Stimulated activated CD8-positive, alpha-beta memory T cell treated with anti-CD3 and anti-CD28 coated beads, Interleukin-7, amount 100 ng/mL, for 4 hours (primary cell): Measurements from ENCODE around the gene GPHB5.
"Not testable (repeated sequence)": the region's sequence is repeated elsewhere in the genome, so short reads cannot be mapped to it uniquely, and the experiment has no call there.

ENCODE experiments used
- DNase-seq, 2 donors: peaks; one replicate each; pipeline ENCODE4 v3.0.0-alpha.2; 2020; ENCODE audit warnings: low read depth in 2 of 2

Gene GPHB5, protein sequence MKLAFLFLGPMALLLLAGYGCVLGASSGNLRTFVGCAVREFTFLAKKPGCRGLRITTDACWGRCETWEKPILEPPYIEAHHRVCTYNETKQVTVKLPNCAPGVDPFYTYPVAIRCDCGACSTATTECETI

DNA sequence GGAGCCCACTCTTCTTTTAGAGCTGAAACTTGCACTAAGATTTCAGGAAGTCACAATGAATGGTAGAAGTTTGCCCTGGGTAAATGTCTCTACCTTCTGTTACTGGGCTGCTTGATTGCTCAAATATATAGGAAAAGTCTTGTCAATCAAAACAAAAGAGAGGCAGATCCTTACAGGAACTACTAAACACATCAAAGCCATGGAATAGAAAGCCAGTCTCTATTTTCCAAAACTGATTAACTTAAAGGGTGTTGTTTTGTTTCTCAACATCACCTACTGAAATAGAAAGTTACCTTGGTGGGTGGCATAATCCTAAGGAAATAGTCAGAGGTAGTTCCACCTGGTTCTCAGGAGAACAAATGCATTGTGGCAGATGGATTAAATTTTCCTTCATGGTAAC is at the start of gene GPHB5:
TSS of gene GPHB5 (minus strand) at position 101 of the 400 bp plus-strand sequence. CDS start 1,086 bp downstream, outside the sequence.
- no peak for DNase-seq

DNA sequence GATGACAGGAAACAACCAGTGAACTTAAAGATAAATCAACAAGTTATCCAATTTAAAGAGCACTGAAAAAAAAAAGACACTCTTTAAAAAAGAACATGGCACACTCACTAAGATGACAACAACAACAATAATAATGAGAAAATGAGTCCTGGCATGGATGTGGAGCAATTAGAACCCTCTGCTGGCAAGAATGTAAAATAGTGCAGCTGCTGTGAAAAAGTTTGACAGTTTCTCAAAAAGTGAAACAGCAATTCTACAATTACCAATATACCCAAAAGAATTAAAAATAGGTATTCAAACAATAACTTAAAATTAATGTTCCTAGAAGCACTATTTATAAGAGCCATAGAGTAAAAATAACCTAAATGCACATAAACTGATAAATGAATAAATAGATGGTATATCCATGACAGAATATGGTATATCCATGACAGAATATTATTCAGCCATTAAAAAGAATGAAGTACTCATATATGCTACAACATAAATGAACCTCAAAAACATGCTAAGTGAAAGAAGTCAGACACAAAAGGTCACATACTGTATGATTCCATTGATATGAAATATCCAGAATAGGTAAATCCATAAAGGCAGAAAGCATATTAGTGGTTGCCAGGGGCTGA is 49.1 kb upstream of the GPHB5 start:
- no peak for DNase-seq

DNA sequence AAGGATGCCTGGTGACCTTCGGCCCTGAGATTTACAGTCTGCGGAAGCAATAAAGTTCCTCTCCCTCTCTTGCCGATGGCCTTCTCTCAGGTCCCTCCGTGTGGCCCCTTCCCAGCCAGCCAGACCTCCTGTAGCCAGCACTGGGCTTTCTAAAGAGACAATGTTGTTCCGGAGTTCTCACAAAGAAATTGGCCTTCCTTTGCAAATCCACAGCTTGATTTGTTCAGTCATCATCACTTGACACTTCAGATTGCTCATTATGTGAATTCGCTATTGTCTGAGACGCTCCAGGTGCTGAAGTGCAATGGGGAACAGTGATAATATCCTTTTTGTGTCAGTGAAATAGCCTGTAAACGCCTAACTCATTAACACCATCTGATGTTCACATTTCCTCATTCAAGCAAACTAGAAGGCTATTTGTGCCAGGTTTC is 43.7 kb upstream of the GPHB5 start:
- DNase-seq = no peak

DNA sequence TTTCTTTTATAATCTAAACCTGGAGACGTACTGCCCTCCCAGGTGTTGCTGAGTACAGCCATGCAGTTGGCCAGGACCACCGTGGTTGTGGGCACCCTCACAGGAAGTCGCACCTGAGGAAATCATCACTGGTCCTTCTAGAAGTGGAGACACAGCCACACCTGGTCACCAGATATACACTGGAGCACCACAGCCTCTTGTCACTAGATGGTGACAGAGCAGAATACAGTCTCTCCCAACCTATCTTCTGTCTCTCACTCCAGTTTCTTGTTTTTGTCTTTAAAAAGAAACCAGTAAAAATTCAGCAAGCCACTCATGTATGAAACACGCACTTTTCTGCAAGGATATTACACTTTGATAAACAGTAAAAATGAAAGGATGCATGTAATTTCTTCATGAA is 43.1 kb upstream of the GPHB5 start:
- DNase-seq = no peak

DNA sequence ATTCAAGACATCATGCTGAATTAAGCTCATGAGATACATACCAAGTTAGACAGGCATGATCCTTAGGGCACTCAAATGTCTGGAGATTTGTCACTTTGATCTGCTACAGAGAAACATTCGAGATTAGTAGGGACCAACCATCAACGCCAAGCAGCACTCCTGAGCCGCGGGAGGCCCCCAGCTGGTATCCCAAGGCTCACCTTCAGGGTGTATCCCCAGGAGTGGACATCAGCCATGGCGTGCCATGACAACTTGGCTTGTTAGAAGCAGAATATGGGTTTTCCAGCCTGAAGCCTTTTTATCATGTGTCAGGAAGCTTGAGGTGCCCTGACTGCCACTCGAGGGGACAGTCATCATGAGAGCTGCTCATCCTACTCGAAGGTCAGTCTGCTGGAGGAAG is 39.1 kb upstream of the GPHB5 start:
- DNase-seq = no peak

DNA sequence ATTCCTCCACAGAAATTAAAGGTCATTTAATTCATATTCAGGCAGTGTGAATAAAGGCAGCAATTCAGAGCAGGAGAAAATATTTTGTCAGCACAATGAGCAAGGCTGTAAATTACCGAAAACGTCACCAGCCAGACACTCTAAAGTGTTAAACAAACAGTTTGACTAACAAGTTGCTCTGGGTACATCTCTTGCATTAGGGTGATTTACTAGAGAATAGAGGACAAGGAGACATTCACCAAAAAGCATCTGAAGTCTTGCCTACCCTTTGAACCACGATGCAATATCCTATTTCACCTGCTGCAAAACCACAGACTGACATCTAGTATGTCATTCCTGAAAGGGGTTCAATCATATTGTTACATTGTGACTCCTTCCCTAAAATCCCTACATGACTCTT is 27.1 kb upstream of the GPHB5 start:
- no peak for DNase-seq

- no peak for DNase-seq
These were observed 25.6 kb upstream of the GPHB5 start for GRCh38 chr14:63344336-63344735.

- DNase-seq = no peak
These were observed 25.1 kb upstream of the GPHB5 start for GRCh38 chr14:63343878-63344277.

GRCh38 chr14:63342371-63342770 is 23.6 kb upstream of the GPHB5 start:
- DNase-seq = no peak

- no peak for DNase-seq
These were observed 10.3 kb upstream of the GPHB5 start for GRCh38 chr14:63328787-63329737.

DNA sequence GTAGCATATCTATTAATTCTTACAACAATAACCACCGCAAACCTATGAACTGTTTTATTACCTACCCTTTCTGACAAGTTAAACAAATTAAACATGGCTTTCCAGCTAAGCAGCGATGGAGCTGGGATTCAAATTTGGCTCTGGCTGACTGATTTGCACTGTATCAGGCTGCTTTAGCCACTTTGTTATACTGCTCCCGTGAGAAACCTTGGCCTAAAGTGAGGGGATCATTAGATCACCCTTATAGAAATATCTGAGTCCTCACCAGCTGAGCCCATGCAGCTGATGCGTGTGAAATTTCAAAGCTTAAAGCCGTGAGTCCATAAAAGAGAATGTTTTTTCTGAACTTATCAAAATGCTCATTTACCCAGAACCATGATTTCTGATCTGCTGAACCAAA is 8.1 kb upstream of the GPHB5 start:
- DNase-seq = no peak

- DNase-seq = no peak
These were observed 4.3 kb upstream of the GPHB5 start for GRCh38 chr14:63322897-63323573.

GRCh38 chr14:63322472-63322871 is 3.7 kb upstream of the GPHB5 start:
- no peak for DNase-seq

DNA sequence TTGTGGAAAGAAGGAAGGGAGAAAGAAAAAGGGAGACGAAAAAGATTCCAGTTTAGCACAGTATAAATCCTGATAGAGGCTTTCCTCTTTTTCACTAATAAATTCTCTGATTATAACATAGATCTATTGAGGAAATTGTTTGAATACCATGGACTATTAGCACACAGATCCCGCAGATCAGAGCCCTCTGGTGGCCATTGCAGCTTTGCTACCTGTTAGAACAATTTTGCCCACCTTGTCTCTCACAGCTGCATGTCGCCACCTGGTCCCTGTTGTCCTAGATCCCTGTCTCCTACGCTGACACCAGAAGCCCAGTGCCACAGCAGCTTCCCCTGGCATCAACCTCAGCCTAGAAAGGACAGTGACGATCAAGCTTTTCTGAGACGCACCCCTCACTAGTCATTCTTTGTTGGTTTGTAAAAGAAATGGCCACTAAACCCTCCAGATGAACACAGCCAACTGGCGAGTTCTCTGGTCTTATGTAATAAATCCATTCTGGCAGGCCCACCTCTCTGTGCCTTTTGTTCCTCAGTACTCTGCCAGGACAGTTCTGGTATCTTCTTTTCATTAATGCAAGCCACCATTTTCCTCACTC is 9.9 kb downstream of the GPHB5 start:
- DNase-seq = no peak

DNA sequence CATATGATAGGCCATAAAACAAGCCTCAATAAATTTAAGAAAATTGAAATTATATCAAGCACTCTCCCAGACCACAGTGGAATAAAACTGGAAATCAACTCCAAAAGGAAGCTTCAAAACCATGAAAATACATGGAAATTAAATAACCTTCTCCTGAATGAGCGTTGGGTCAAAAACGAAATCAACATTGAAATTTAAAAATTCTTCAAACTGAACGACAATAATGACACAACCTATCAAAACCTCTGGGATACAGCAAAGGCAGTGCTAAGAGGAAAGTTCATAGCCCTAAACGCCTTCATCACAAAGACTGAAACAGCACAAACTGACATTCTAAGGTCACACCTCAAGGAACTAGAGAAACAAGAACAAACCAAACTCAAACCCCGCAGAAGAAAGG is 14.3 kb downstream of the GPHB5 start:
- not testable (repeated sequence) for DNase-seq

- no peak for DNase-seq
These were observed 16.7 kb downstream of the GPHB5 start for GRCh38 chr14:63301891-63302534.

- DNase-seq = no peak
These were observed 17.9 kb downstream of the GPHB5 start for GRCh38 chr14:63300854-63301253.

GRCh38 chr14:63299351-63300110 is 19.2 kb downstream of the GPHB5 start:
- no peak for DNase-seq

GRCh38 chr14:63297372-63298063 is 21.2 kb downstream of the GPHB5 start:
- DNase-seq = no peak

DNA sequence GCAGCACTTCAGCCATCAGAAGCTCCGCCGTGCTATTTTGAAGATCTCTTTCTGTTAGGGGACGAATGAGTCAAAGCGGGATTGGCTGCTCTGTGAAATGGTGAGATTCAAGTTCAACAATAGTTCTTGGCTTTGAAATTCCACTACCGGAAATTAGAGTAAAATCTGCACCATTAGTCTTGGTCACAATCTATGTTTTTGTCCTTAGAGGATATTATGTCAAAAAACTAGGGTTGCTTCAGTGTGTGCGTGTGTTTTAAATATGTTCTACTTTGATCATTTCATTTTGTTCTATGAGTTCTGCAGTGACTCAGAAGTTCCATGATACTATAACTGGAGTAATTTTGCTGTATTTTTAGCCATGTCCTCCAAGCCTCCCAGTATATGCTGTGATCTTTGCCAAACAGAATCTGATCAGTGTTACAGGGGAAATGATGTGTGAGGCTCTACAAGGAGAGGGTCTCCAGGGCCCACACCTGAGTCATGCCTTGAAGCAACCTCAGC is 22.6 kb downstream of the GPHB5 start:
- no peak for DNase-seq
